GM18873 (cell line): ENCODE results near the gene FAM161A.
"Not testable (repeated sequence)": the region's sequence is repeated elsewhere in the genome, so short reads cannot be mapped to it uniquely, and the experiment has no call there.

Experiments used
- ATAC-seq: cut with Tn5 transposase; IDR thresholded peaks from one replicate; pipeline ENCODE4 v1.9.1; 2021; ENCODE audit warnings: mild to moderate bottlenecking, moderate library complexity, moderate number of reproducible peaks; ENCODE audit not compliant: unreplicated experiment, low FRiP score

The FAM161A gene

DNA sequence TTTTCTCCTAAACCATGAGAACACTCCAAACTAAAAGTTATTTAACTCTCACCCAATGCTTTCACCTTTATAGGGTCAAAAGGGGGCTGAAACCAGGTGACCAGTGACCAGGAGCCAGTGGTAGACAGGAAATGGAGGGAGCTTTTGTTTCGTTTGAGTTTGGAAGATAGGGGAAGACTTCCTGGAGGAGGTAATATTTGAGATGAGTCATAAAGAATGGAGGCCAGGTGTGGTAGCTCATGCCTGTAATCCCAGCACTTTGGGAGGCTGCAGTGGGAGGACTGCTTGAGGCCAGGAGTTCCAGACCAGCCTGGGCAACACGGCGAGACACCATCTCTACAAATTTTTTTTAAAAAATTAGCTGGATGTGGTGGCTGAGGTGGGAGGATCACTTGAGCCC is 8.5 kb downstream of the FAM161A start:
- ATAC-seq: no peak

DNA sequence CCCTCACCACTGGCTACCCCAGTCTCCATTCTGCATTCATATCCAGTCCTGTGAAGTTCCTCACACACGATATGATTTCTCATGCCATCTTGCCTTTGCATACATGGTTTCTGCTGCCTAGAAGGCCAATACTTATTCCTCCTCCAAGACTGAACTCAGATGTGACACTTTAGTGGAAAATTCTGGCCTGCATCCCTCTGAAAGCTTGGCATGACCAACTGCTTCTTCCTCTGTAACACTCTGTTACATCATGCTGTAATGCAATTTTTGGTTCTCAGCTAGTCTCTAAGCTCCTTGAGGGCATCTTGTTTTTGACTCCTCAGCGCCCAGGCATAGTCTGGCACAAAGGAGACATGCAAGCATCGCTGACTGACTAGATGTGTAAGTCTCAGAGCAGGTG is 12.6 kb downstream of the FAM161A start:
- ATAC-seq: no peak

DNA sequence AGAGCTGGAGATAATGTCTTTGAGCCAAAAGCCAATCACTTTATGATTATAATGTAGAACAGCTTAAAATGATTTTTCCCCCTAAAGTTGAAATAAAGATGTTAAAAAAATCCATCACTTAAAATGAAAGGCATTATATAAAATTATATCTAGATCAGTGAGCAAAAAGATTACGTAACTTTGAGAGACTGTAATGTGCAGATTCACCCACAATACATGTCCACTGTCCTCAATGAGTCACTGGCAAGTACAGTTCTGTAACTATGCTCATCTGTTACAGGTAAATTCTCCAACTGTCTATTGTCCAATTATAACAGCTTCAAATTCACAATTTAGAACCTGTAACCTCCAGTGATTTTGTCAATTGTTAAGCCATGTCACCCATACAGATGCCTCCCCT is 19.0 kb downstream of the FAM161A start:
- ATAC-seq: no peak

GRCh38 chr2:61833971-61834370 is 19.9 kb downstream of the FAM161A start:
- no peak for ATAC-seq

GRCh38 chr2:61832183-61832841 is 21.5 kb downstream of the FAM161A start:
- no peak for ATAC-seq

DNA sequence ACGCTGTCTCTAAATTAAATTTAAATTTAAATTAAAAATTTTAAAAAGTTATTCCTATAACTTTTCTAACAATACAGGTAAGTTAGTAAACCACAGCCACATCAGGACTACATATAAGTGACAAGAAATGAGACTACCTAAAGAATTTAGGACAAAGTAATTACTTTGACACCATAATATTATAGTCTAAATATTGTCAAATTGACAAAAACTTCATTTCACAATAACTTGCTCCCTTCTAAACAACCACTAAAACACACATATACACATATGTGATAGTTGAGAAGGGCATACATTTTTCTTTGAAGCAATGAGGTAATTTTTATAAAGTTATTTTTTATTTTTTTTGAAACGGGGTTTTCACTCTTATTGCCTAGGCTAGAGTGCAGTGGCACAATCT is 31.6 kb downstream of the FAM161A start:
- ATAC-seq: no peak

DNA sequence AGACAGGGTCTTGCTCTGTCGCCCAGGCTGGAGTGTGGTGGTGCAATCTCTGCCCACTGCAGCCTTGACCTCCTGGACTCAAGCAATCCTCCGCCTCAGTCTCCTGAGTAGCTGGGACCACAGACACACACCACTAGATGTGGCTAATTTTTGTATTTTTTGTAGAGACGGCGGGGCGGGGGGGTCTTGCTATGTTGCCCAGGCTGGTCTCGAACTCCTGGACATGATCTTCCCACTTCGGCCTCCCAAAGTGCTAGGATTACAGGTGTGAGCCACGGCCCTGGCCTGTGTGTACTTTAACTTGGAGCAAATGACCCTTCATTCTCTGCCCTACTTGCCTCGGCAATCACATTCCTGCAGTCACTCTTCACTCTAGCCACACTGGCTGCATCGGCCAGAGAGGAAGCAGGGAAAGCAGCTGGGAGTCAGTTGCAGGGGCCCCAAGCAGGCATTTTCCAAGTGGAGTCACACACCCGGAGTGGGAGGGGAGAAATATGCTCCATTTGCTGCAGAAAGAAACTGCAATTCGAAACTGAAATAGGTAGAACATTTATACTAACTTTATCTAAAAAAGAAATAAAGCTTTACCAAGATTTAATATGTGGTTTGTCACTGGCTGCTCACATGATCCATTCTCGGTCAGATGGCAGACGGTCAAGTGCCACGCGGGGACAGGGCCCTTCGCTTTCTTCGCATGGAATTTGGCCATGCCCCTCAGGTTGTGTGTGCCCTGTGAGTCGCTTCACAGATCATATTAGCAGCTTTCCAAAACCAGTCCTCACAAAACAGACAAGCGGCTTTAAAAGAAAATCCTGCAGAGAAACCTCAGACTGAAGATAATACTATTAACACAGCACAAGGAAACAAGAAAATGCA is 37.1 kb downstream of the FAM161A start:
- no peak for ATAC-seq

DNA sequence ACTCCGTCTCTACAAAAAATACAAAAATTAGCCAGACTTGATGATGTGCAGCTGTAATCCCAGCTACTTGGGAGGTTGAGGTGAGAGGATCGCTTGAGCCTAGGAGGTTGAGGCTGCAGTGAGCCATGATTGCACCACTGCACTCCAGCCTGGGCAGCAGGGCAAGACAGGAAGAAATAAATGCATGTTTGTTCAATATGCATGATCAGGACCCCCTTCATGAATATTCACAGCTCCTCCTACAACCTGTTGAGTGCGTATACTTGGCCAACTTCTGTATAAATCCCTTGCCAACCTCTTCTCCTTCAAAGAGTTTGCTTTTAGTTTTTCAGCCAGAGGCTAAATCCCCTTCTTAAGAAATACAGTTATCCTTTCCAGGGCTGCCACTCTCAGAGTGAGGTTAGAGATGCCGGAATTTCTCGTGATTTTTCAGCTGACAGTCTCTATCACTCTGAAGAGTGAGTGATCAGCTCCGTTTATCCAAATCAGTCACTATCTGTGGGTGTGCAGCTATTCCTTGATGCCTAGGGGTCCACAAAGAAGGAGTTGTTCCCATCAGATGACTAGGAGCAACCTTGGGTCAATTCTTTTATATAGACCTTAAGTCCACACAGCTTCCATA is 39.2 kb downstream of the FAM161A start:
- no peak for ATAC-seq

GRCh38 chr2:61813314-61813713 is 40.5 kb downstream of the FAM161A start:
- not testable (repeated sequence) for ATAC-seq

- no peak for ATAC-seq
These were observed 42.0 kb downstream of the FAM161A start for GRCh38 chr2:61811821-61812220.

GRCh38 chr2:61810203-61810602 is 43.7 kb downstream of the FAM161A start:
- not testable (repeated sequence) for ATAC-seq

DNA sequence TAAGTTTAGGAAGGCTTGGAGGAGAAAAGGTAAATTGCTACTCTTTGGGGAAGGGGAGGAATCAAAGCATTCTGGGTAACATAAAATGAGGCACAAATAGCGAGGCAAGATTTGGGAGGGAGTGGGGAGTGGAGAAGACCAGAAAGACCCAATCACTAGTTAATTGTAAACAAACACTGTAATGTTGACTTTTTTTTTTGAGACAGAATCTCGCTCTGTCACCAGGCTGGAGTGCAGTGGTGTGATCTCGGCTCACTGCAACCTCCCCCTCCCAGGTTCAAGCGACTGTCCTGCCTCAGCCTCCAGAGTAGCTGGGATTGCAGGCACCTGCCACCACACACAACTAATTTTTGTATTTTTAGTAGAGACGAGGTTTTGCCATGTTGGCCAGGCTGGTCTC is 45.2 kb downstream of the FAM161A start:
- ATAC-seq: not testable (repeated sequence)

DNA sequence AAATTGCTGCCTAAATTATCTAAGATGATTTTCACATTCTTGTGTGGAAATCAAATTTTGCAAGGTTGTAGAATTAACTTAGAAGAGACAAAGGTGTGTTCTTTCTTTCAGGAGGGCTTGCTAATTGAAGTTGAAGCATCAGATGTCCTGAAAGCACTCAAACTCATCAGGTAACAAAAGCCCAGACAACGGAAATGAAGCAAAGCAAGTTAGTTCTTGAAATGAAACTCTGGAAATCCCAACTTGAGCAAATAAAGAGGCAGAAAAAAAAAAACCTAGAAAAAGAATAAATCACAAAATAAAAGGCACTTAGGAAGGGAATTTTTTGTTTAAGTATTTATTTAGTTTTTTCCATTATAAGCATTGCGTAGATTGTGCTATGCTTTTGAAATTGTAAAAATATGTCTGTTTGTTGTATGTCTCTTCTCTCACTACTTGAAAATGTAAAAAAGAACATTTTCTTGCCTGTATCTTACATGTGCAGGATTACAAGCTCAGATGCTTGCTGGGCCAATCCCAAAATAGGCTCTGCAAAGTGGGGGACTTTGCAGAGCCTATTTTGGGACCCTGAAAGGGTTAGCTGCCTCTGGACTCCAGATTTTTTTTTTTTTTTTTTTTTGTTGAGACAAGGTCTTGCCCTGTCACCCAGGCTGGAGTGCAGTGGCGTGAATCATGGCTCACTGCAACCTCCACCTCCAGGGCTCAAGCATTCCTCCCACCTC is 46.7 kb downstream of the FAM161A start:
- no peak for ATAC-seq

- ATAC-seq: no peak
These were observed 51.3 kb downstream of the FAM161A start for GRCh38 chr2:61802548-61802947.

- ATAC-seq: no peak
These were observed 54.8 kb downstream of the FAM161A start for GRCh38 chr2:61799099-61799498.

GRCh38 chr2:61797446-61797845 is 56.4 kb downstream of the FAM161A start:
- not testable (repeated sequence) for ATAC-seq

DNA sequence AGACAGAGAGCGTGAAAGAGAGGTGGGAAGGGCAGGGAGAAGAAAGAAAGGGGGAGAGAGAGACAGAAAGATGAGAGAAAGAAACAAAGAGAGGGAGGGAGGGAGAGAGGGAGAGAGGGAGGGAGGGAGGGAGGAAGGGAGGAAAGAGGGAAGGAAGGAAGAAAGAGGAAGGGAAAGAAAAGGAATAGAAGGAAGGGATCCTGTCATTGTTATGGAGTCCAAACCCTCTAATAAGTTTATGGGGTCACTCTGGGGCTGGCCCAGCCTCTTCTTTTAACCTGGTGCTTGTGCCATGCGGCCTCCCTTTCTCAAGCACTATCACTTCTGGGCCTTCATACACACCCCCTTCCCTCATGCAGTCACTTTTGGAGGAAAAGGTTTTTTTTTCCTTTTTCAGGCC is 58.5 kb downstream of the FAM161A start:
- no peak for ATAC-seq

- no peak for ATAC-seq
These were observed 60.4 kb downstream of the FAM161A start for GRCh38 chr2:61793389-61793836.

DNA sequence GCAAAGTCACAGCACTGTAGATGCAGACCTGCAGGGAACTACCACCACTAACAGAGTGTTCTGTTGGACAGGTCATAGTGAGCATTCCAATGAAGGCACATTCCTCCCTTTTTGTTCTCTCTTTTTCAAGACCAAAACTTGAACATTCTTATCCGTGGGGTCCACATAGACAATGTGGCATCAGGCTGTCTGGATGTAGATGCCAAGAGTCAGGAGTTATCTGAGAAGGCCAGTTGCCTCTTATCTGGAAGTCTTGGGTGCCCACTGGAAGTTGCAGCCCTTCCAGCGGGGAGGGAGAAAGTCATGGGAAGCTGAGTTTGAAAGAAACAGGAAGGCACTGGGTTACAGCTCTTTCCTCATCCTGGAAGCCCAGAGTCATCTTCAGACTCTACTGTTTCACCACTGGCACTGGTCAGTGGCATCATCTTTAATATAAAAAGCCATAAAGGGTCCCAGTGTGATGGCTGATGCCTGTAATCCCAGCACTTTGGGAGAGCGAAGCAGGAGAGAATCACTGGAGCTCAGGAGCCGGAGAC is 61.4 kb downstream of the FAM161A start:
- no peak for ATAC-seq

DNA sequence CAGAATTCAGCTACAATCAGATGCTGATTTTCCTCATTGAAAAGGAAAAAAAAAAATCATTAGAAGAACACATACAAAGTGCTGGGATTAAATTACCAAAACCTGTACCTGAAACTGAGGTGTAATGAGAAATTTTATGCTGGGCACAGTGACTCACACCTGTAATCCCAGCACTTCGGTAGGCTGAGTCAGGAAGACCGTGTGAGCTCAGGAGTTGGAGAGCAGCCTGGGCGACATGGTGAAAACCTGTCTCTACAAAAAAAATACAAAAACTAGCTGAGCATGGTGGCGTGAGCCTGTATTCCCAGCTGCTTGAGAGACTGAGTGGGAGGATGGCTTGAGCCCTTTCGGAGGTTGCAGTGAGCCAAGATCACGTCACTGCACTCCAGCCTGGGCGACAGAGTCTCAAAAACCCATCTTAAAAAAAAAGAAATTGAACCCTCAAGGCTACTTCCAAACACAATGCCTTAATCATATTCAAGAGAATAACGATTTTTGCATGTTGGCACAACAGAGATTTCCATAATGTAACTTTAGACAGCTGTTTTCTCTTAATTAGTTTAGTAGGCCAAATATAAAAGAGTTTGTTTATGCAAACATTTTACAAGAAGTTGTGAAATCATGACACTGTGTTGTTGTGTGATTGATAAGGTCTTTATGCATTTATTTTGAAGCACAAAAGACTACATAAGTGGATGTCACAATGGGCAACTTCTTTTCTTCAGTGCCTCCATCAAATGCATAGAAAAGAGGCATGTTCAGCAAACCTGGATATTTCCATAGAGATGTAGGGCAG is 63.9 kb downstream of the FAM161A start:
- no peak for ATAC-seq
